Neutrophil (primary cell): ENCODE results near the gene TUT4.

ENCODE experiments used
- H3K27ac ChIP-seq: fragments of 200-600 bp; sonication (generic); 2 replicates; pipeline ENCODE4 v1.5.1; 2016; ENCODE audit warnings: mild to moderate bottlenecking, moderate library complexity
- H3K27me3 ChIP-seq: fragments of 200-600 bp; sonication (generic); 2 replicates; pipeline ENCODE4 v1.6.0; 2016; ENCODE audit warnings: mild to moderate bottlenecking
- H3K36me3 ChIP-seq: fragments of 200-600 bp; sonication (generic); 2 replicates; pipeline ENCODE4 v1.5.1; 2017
- H3K4me1 ChIP-seq, 2 experiments: fragments of 200-600 bp in 1 of 2; sonication (generic) in 1 of 2; 1 replicate in 1 of 2; 2 replicates in 1 of 2; pipeline versions ENCODE4 v1.5.1 to v1.6.1; 2013 to 2016; ENCODE audit warnings: low read depth in 1 of 2, low read length in 1 of 2, mild to moderate bottlenecking in 1 of 2, moderate library complexity in 1 of 2; ENCODE audit not compliant: control insufficient read depth in 1 of 2, insufficient read depth in 1 of 2
- H3K4me3 ChIP-seq, 2 experiments: fragments of 200-600 bp in 1 of 2; sonication (generic) in 1 of 2; 1 replicate in 1 of 2; 2 replicates in 1 of 2; pipeline ENCODE4 v1.5.1; 2013 to 2016; ENCODE audit warnings: low read depth in 1 of 2, low read length in 1 of 2, mild to moderate bottlenecking in 1 of 2, moderate library complexity in 1 of 2
- H3K9me3 ChIP-seq: fragments of 200-600 bp; sonication (generic); 2 replicates; pipeline ENCODE4 v1.5.1; 2016
- CTCF ChIP-seq: fragments of 200-600 bp; sonication (generic); IDR thresholded peaks from 2 replicates; pipeline ENCODE4 v1.5.1; 2016; ENCODE audit warnings: antibody characterized with exemption

Gene TUT4

GRCh38 chr1:52590266-52590665 lies 37.4 kb upstream of the TUT4 start:
- H3K4me3 ChIP-seq = no peak overlapping the region
- H3K36me3 ChIP-seq = no peaks in the 10 kb centered on the region
- no peaks in the 10 kb centered on the region for H3K9me3 ChIP-seq
- no peaks in the 10 kb centered on the region for H3K27me3 ChIP-seq
- peaks cover 37 to 40% of the 10 kb centered on the region in 2 experiments for H3K4me1 ChIP-seq
- no peak for TF ChIP-seq CTCF
- H3K27ac ChIP-seq = no peak overlapping the region

DNA sequence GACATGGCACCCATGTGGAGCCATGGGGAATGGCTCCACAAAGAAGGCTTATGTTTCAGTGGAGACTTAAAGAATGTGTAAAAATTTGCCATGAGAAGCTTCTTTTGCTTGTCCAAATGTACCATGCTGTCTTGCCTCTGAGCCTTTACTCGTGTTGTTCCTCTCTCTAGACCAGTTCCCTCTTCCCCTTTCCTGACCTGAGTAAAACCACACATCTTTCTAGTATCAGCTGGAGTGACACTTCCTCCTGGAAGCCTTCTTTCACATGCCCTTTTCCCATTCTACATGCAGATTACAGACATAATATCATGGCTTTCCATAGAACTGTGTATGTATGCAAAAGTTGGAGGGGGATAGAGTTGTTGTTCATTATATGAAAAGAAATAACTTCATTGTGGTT lies 35.6 kb upstream of the TUT4 start:
- no peak for TF ChIP-seq CTCF

DNA sequence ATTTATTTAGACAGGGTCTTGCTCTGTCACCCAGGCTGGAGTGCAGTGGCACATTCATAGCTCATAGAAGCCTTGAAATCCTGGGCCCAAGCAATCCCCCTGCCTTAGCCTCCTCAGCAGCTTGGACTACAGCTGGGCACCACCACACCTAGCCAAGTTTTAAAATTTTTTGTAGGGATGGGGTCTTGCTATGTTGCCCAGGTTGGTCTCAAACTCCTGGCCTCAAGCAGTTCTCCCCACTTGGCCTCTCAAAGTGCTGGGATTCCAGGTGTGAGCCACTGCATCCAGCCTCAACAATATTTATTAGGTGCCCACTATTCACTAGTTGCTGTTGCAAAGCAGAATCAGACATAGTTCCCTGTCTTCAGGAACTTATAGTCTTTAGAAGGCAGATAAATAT lies 35.1 kb upstream of the TUT4 start:
- no peak for TF ChIP-seq CTCF
- no peaks in the 10 kb centered on the region for H3K27me3 ChIP-seq
- H3K4me1 ChIP-seq = peaks cover 26% of the 10 kb centered on the region in 2 experiments
- no peaks in the 10 kb centered on the region for H3K9me3 ChIP-seq
- peak overlapping the region; percentile 7 for H3K27ac ChIP-seq
- no peaks in the 10 kb centered on the region for H3K36me3 ChIP-seq
- H3K4me3 ChIP-seq = no peak overlapping the region

More for the DNA sequence above, 35.6 kb upstream of the TUT4 start:
- peaks cover 31% of the 10 kb centered on the region in 2 experiments for H3K4me1 ChIP-seq
- no peaks in the 10 kb centered on the region for H3K27me3 ChIP-seq
- H3K9me3 ChIP-seq = no peaks in the 10 kb centered on the region
- H3K27ac ChIP-seq = peak overlapping the region; percentile 7
- H3K36me3 ChIP-seq = no peaks in the 10 kb centered on the region
- H3K4me3 ChIP-seq = no peak overlapping the region

- no peaks in the 10 kb centered on the region for H3K36me3 ChIP-seq
- H3K4me1 ChIP-seq = peaks cover 12 to 27% of the 10 kb centered on the region in 2 experiments
- H3K27me3 ChIP-seq = no peaks in the 10 kb centered on the region
- H3K4me3 ChIP-seq = no peak overlapping the region
- H3K27ac ChIP-seq = no peak overlapping the region
- TF ChIP-seq CTCF = no peak
- no peaks in the 10 kb centered on the region for H3K9me3 ChIP-seq
Observed at GRCh38 chr1:52585474-52585873, 32.6 kb upstream of the TUT4 start.

DNA sequence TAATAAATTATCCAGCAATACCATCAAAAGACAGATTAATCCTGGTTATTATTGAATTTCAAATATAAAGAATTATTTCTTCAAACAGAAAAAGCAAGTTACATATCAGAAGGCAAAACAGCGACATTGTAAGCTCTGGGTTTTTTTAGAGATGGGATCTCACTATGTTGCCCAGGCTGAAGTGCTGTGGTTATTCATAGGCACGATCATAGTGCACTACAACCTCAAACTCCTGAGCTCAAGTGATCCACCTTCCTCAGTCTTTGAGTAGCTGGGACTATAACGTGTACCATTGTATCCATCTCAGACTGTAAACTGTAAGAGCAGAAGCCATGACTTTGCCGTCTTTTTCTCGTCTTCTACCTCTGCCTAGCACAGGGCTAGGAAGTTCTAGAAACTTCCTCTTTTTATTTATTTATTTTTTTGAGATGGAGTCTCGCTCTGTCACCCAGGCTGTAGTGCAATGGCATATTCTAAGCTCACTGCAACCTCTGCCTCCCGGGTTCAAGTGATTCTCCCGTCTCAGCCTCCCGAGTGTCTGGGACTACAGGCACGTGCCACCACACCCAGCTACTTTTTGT lies 29.3 kb upstream of the TUT4 start:
- Histone ChIP-seq H3K27me3 (no peaks in the 10 kb centered on the region), H3K9me3 (no peaks in the 10 kb centered on the region), H3K27ac (peak overlapping the region; percentile 64), H3K4me3 (no peak overlapping the region), H3K4me1 (peaks cover 0 to 16% of the 10 kb centered on the region in 2 experiments), H3K36me3 (no peaks in the 10 kb centered on the region)
- no peak for TF ChIP-seq CTCF
